ENCODE data around the gene TSSK2.

Gene TSSK2

DNA sequence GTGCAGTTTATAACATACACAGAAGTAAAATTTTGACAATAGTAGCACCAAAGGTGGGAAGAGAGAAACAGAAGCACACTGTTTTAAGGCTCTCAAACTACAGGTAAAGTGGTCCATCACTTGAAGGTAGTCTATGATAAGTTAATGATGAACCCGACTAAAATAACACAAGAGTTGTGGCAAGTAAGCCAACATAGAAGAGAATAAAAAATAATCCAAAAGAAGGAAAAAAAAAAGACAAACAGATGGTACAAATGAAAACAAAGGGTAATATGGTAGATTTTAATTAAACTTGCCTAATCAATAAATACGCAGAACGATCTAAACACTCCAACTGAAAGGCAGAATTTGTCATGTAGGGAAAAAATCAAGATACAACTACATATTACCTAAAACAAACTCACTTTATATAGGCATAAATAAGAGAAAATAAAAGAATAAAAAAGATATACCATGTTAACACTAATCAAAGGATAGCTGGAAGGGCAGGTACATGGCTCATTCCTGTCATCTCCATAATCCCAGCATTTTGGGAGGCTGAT lies 40.5 kb upstream of the TSSK2 start:
- Histone ChIP-seq H3K4me1 (ENCODE audit: insufficient read depth, poor library complexity, severe bottlenecking) (peaks cover 15% of the 10 kb centered on the region), H3K27me3 (ENCODE audit: insufficient read depth, poor library complexity, severe bottlenecking) (no peaks in the 10 kb centered on the region), H3K36me3 (ENCODE audit: low read depth) (peaks cover 24% of the 10 kb centered on the region), H3K27ac (ENCODE audit: poor library complexity, severe bottlenecking) (no peak overlapping the region), H3K4me3 (ENCODE audit: severe bottlenecking) (no peak overlapping the region), H3K9me3 (ENCODE audit: severe bottlenecking) (no peaks in the 10 kb centered on the region)
- TF ChIP-seq, protein P1, sequence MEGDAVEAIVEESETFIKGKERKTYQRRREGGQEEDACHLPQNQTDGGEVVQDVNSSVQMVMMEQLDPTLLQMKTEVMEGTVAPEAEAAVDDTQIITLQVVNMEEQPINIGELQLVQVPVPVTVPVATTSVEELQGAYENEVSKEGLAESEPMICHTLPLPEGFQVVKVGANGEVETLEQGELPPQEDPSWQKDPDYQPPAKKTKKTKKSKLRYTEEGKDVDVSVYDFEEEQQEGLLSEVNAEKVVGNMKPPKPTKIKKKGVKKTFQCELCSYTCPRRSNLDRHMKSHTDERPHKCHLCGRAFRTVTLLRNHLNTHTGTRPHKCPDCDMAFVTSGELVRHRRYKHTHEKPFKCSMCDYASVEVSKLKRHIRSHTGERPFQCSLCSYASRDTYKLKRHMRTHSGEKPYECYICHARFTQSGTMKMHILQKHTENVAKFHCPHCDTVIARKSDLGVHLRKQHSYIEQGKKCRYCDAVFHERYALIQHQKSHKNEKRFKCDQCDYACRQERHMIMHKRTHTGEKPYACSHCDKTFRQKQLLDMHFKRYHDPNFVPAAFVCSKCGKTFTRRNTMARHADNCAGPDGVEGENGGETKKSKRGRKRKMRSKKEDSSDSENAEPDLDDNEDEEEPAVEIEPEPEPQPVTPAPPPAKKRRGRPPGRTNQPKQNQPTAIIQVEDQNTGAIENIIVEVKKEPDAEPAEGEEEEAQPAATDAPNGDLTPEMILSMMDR (IDR thresholded peaks at IDR 0.05; ENCODE audit: poor library complexity, severe bottlenecking) = no peak
- ATAC-seq (ENCODE audit: low read depth) = no peak
- no peak for DNase-seq (ENCODE audit: low spot score)

DNA sequence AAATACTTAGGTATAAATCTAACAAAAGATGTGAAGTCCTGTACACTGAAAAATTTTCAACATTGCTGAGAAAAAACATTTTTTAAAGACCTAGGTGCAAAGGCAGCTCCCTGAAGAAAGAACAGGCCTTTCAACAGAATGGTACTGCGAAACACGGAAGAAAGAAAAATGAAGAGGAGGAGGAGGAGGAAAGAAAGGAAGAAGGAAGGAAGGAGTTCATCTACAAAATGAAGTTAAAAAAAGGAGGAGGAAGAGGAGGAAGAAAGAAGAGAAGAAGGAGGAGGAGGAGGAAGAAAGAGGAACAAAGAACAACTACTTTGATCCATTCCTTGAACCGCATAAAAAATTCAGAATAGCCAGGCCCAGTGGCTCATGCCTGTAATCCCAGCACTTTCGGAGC lies 38.4 kb upstream of the TSSK2 start:
- ATAC-seq (ENCODE audit: low read depth) = no peak
- Histone ChIP-seq H3K4me1 (ENCODE audit: insufficient read depth, poor library complexity, severe bottlenecking) (no peaks in the 10 kb centered on the region), H3K27me3 (ENCODE audit: insufficient read depth, poor library complexity, severe bottlenecking) (no peaks in the 10 kb centered on the region), H3K4me3 (ENCODE audit: severe bottlenecking) (no peak overlapping the region), H3K9me3 (ENCODE audit: severe bottlenecking) (no peaks in the 10 kb centered on the region), H3K27ac (ENCODE audit: poor library complexity, severe bottlenecking) (no peak overlapping the region), H3K36me3 (ENCODE audit: low read depth) (peaks cover 16% of the 10 kb centered on the region)
- TF ChIP-seq, protein P1 (IDR thresholded peaks at IDR 0.05; ENCODE audit: poor library complexity, severe bottlenecking) = no peak
- DNase-seq (ENCODE audit: low spot score) = no peak

DNA sequence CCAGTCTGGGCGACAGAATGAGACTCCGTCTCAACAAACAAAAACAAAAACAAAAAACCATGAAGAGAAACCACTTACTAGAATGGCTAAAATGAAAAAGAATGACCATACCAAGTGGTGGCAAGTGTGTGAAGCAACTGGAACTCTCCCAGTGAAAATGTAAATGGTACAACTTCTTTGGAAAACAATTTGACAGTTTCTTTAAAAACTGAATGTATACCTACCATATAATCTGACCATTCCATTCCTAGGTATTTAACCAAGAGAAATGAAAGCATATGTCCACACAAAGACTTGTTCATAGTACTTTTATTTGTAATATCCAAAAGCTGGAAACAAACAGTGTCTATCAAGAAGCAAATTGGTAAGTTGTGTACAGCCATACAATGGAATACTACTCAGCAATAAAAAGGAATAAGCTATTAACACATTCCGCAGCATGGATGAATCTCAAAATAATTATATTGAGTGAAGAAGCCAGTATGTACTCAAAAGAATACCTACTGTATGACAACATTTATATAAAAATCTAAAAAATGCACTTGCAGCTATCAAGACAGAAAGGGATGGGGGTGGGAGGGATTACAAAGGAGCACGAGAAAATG lies 36.6 kb upstream of the TSSK2 start:
- H3K36me3 ChIP-seq (ENCODE audit: low read depth) = peaks cover 7% of the 10 kb centered on the region
- no peak for ATAC-seq (ENCODE audit: low read depth)
- no peaks in the 10 kb centered on the region for H3K27me3 ChIP-seq (ENCODE audit: insufficient read depth, poor library complexity, severe bottlenecking)
- H3K4me3 ChIP-seq (ENCODE audit: severe bottlenecking) = no peak overlapping the region
- peaks cover 3% of the 10 kb centered on the region for H3K4me1 ChIP-seq (ENCODE audit: insufficient read depth, poor library complexity, severe bottlenecking)
- H3K9me3 ChIP-seq (ENCODE audit: severe bottlenecking) = no peaks in the 10 kb centered on the region
- TF ChIP-seq, protein P1 (IDR thresholded peaks at IDR 0.05; ENCODE audit: poor library complexity, severe bottlenecking) = no peak
- H3K27ac ChIP-seq (ENCODE audit: poor library complexity, severe bottlenecking) = no peak overlapping the region
- DNase-seq (ENCODE audit: low spot score) = no peak

DNA sequence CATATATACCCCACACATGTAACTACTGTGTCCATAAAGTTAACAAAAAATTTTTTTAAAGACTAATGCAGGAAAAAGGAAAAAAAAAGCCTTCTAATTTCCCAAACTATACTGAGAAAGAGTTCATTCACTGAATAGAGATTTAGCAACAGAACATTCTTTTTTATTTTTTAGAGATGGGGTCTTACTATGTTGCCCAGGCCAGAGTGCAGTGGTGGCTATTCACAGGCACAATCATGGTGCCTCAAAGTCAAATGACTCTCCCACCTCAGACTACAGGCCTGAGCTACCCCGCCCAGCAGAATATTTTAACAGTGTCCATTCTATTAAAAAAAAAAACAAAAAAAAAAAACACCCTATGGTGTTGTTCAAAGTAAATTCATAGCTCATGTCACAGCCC lies 34.6 kb upstream of the TSSK2 start:
- H3K4me1 ChIP-seq (ENCODE audit: insufficient read depth, poor library complexity, severe bottlenecking) = peaks cover 4% of the 10 kb centered on the region
- no peak overlapping the region for H3K27ac ChIP-seq (ENCODE audit: poor library complexity, severe bottlenecking)
- ATAC-seq (ENCODE audit: low read depth) (no peak), DNase-seq (ENCODE audit: low spot score) (no peak)
- TF ChIP-seq, protein P1 (IDR thresholded peaks at IDR 0.05; ENCODE audit: poor library complexity, severe bottlenecking) = no peak
- peaks cover 6% of the 10 kb centered on the region for H3K36me3 ChIP-seq (ENCODE audit: low read depth)
- H3K4me3 ChIP-seq (ENCODE audit: severe bottlenecking) = no peak overlapping the region
- H3K27me3 ChIP-seq (ENCODE audit: insufficient read depth, poor library complexity, severe bottlenecking) = no peaks in the 10 kb centered on the region
- no peaks in the 10 kb centered on the region for H3K9me3 ChIP-seq (ENCODE audit: severe bottlenecking)

DNA sequence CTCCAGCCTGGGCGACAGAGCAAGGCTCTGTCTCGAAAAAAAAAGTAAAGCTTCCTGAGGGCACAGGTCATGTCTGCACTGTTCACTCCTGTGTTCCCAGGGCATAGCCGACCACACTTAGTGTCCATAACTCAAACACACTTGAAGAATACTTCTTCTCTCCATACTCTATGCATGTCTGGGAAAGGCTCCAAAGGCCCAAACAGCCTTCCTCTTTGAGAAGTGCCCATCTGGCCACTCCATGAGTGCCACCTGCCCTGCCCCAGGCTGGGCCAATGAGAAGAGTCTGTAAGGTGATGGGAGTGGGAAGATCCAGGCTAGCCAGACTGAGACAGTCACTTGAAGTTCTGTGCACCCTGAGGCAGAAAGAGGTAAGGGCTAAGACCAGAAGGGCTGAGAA lies 33.6 kb upstream of the TSSK2 start:
- Histone ChIP-seq H3K9me3 (ENCODE audit: severe bottlenecking) (no peaks in the 10 kb centered on the region), H3K4me1 (ENCODE audit: insufficient read depth, poor library complexity, severe bottlenecking) (peaks cover 4% of the 10 kb centered on the region), H3K27me3 (ENCODE audit: insufficient read depth, poor library complexity, severe bottlenecking) (no peaks in the 10 kb centered on the region), H3K36me3 (ENCODE audit: low read depth) (peaks cover 3% of the 10 kb centered on the region; the same call in 1 of the 2 replicates), H3K4me3 (ENCODE audit: severe bottlenecking) (no peak overlapping the region), H3K27ac (ENCODE audit: poor library complexity, severe bottlenecking) (no peak overlapping the region)
- no peak for ATAC-seq (ENCODE audit: low read depth)
- TF ChIP-seq, protein P1 (IDR thresholded peaks at IDR 0.05; ENCODE audit: poor library complexity, severe bottlenecking) = no peak
- DNase-seq (ENCODE audit: low spot score) = no peak
